ENCODE measurements around the gene HBS1L.

The HBS1L gene

DNA sequence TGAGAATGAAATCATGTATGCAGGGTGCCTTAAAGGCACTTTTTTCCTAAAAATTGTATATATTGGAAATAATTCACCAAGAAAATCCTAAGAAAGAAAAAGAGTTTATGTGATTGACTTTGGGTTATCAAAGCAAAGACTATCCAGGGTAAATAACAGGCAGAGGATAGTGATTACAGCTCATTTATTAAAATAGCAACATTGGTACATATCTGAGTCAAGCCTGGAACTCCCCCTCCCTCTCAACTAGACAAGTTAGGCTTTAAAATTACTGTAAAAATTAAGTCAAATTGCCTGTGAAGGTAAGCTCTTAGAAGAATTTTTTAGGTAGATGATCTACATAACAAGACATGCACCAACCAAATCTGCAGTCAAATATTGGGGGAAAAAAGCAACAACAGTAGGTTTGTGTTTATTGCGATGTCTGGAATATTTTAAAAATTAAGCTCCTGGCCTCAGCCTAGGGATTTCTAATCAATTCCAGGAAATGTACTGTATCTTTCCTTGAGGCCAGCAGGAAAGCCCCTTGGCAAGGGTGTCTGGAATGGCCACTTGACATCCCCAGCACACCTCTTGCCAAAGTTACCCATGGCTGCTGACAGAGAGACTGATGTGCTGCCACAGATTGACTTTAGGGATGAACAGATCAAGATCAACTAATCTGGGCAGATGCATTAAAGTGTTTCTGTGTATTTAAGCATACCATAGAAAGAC lies 31.2 kb upstream of the HBS1L start:
- no peak overlapping the region for H2BK15ac ChIP-seq (replicated peaks; ENCODE audit: low read depth)
- H4K5ac ChIP-seq (ENCODE audit: low read length), result no peak overlapping the region
- H3K36me3 ChIP-seq (ENCODE audit: control insufficient read depth, insufficient read depth, low read length), result no peaks in the 10 kb centered on the region
- DNase-seq, result no peak
- no peak overlapping the region for H2BK120ac ChIP-seq (ENCODE audit: low read depth, low read length)
- H3K27ac ChIP-seq (ENCODE audit: low read depth, low read length), result no peak overlapping the region
- no peak overlapping the region for H3K4me3 ChIP-seq (ENCODE audit: low read length)
- no peaks in the 10 kb centered on the region for H3K27me3 ChIP-seq (ENCODE audit: insufficient read depth, low read length, poor library complexity)
- no peak overlapping the region for H3K4me2 ChIP-seq (ENCODE audit: low read length)
- no peak overlapping the region for H3K4ac ChIP-seq (ENCODE audit: low read depth, low read length)
- no peak overlapping the region for H3K56ac ChIP-seq (ENCODE audit: low read length)
- no peak overlapping the region for H3K9ac ChIP-seq (ENCODE audit: low read length)
- H3K18ac ChIP-seq (ENCODE audit: low read length), result no peak overlapping the region
- no peak overlapping the region for H4K8ac ChIP-seq (ENCODE audit: low read depth, low read length)
- no peaks in the 10 kb centered on the region for H3K79me1 ChIP-seq (ENCODE audit: low read length)
- H3K4me1 ChIP-seq (ENCODE audit: control insufficient read depth, low read depth, low read length), result no peaks in the 10 kb centered on the region
- no CpG with 5 or more reads among the region's 1 CpG for WGBS (ENCODE audit: extremely low coverage, insufficient coverage, low lambda C conversion rate)
- no peak overlapping the region for H2AK5ac ChIP-seq (ENCODE audit: low read length)
- H2BK5ac ChIP-seq (ENCODE audit: low read length), result no peak overlapping the region
- no peak overlapping the region for H3K23ac ChIP-seq (ENCODE audit: low read length)
- H3K79me2 ChIP-seq (ENCODE audit: control insufficient read depth, insufficient read depth, low read length), result no peaks in the 10 kb centered on the region

DNA sequence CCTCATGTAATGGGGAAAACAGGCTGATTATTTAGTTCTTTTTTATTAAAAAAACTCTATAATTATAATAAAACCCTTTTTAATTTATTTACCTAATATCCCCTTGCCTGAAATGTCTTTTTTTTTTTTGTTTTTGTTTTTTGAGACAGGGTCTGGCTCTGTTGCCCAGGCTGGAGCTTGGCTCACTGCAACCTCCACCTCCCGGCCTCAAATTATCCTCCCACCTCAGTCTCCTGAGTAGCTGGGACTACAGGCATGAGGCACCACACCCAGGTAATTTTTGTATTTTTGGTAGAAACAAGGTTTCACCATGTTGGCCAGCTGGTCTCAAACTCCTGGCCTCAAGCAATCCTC lies 30.3 kb upstream of the HBS1L start:
- Histone ChIP-seq H3K56ac (ENCODE audit: low read length) (no peak overlapping the region), H4K8ac (ENCODE audit: low read depth, low read length) (no peak overlapping the region), H3K4me1 (ENCODE audit: control insufficient read depth, low read depth, low read length) (no peaks in the 10 kb centered on the region), H3K9ac (ENCODE audit: low read length) (no peak overlapping the region), H3K23ac (ENCODE audit: low read length) (no peak overlapping the region), H2AK5ac (ENCODE audit: low read length) (no peak overlapping the region), H3K27ac (ENCODE audit: low read depth, low read length) (no peak overlapping the region), H3K4ac (ENCODE audit: low read depth, low read length) (no peak overlapping the region), H3K27me3 (ENCODE audit: insufficient read depth, low read length, poor library complexity) (no peaks in the 10 kb centered on the region), H2BK5ac (ENCODE audit: low read length) (no peak overlapping the region), H3K79me1 (ENCODE audit: low read length) (no peaks in the 10 kb centered on the region), H4K5ac (ENCODE audit: low read length) (no peak overlapping the region), H3K4me3 (ENCODE audit: low read length) (no peak overlapping the region), H3K4me2 (ENCODE audit: low read length) (no peak overlapping the region), H2BK120ac (ENCODE audit: low read depth, low read length) (no peak overlapping the region), H3K36me3 (ENCODE audit: control insufficient read depth, insufficient read depth, low read length) (no peaks in the 10 kb centered on the region), H3K18ac (ENCODE audit: low read length) (no peak overlapping the region), H2BK15ac (replicated peaks; ENCODE audit: low read depth) (no peak overlapping the region), H3K79me2 (ENCODE audit: control insufficient read depth, insufficient read depth, low read length) (no peaks in the 10 kb centered on the region)
- WGBS (ENCODE audit: extremely low coverage, insufficient coverage, low lambda C conversion rate), result no CpG with 5 or more reads among the region's 1 CpG
- no peak for DNase-seq

DNA sequence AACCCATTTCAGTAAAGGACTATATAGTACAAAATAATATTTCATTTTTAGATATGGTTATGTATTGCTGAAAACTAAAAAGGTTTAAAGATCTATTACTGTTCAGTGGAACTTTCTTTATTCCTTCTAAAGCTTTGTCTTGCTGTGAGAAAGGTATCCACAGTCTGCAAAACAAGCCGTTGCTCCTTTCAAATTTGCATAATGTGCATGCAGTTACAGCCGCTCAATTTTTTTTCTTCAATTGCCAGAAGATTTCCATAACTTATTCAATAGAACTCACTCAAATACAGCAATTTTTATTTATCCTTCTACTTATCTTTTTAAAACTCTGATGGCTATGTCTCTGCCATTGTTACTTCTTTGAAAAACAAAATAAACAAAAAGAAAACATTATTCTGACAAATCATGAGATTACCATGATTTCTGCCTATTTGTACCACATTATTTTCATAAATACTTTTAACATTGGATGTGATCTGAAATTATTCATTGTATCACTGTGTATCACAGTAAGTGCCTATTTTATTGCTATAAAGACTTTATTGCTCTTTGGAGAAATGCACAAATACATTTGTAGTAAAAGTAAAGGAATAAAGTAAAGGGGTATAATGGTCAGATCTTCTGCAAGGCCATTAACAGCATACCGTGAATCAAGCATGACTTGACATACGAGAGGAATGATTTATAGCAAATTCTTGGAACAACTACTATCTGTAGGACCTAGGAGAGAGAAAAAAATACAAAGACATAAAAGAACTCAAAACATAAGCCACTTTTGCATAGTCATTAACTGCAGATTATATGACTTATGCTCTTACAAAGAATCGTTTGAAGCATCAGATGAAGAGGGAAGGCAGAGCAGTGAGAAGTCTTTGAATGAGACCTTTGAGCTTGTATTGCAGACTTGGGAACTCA lies 29.6 kb upstream of the HBS1L start:
- whole genome bisulfite sequencing (ENCODE audit: extremely low coverage, insufficient coverage, low lambda C conversion rate), result no CpG with 5 or more reads among the region's 5 CpGs

DNA sequence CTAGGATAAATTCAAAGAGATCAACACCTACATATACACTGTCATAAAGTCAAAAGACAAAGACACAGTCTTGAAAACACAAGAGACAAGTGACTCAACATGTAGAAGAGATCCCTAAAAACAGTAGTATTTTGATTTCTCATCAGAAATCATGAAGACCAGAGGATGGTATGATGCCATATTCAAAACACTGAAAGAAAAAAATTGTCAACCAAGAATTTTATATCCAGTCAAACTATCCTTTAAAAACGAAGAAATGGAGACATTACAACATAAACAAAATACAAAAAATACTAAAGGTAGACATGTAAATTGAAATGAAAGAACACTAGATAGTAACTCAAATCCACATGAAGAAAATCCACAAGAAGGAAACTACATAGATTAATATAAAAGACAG lies 27.3 kb upstream of the HBS1L start:
- no peaks in the 10 kb centered on the region for H3K79me2 ChIP-seq (ENCODE audit: control insufficient read depth, insufficient read depth, low read length)
- DNase-seq, result no peak
- no peaks in the 10 kb centered on the region for H3K27me3 ChIP-seq (ENCODE audit: insufficient read depth, low read length, poor library complexity)
- no peak overlapping the region for H2BK5ac ChIP-seq (ENCODE audit: low read length)
- no peaks in the 10 kb centered on the region for H3K36me3 ChIP-seq (ENCODE audit: control insufficient read depth, insufficient read depth, low read length)
- no peak overlapping the region for H3K4me2 ChIP-seq (ENCODE audit: low read length)
- no peak overlapping the region for H3K4ac ChIP-seq (ENCODE audit: low read depth, low read length)
- no peak overlapping the region for H3K18ac ChIP-seq (ENCODE audit: low read length)
- WGBS (ENCODE audit: extremely low coverage, insufficient coverage, low lambda C conversion rate), result no CpG with 5 or more reads among the region's 1 CpG
- no peak overlapping the region for H3K23ac ChIP-seq (ENCODE audit: low read length)
- H3K4me3 ChIP-seq (ENCODE audit: low read length), result no peak overlapping the region
- H2BK15ac ChIP-seq (replicated peaks; ENCODE audit: low read depth), result no peak overlapping the region
- H3K79me1 ChIP-seq (ENCODE audit: low read length), result no peaks in the 10 kb centered on the region
- no peak overlapping the region for H2BK120ac ChIP-seq (ENCODE audit: low read depth, low read length)
- H3K56ac ChIP-seq (ENCODE audit: low read length), result no peak overlapping the region
- no peak overlapping the region for H3K27ac ChIP-seq (ENCODE audit: low read depth, low read length)
- no peak overlapping the region for H4K8ac ChIP-seq (ENCODE audit: low read depth, low read length)
- no peak overlapping the region for H4K5ac ChIP-seq (ENCODE audit: low read length)
- H2AK5ac ChIP-seq (ENCODE audit: low read length), result no peak overlapping the region
- H3K9ac ChIP-seq (ENCODE audit: low read length), result no peak overlapping the region
- H3K4me1 ChIP-seq (ENCODE audit: control insufficient read depth, low read depth, low read length), result no peaks in the 10 kb centered on the region

More for the DNA sequence above, 29.6 kb upstream of the HBS1L start:
- Histone ChIP-seq H3K4me3 (ENCODE audit: low read length) (no peak overlapping the region), H3K4me2 (ENCODE audit: low read length) (no peak overlapping the region), H4K8ac (ENCODE audit: low read depth, low read length) (no peak overlapping the region), H3K27me3 (ENCODE audit: insufficient read depth, low read length, poor library complexity) (no peaks in the 10 kb centered on the region), H3K4ac (ENCODE audit: low read depth, low read length) (no peak overlapping the region), H3K18ac (ENCODE audit: low read length) (no peak overlapping the region), H2AK5ac (ENCODE audit: low read length) (no peak overlapping the region), H2BK5ac (ENCODE audit: low read length) (no peak overlapping the region), H3K56ac (ENCODE audit: low read length) (no peak overlapping the region), H4K5ac (ENCODE audit: low read length) (no peak overlapping the region), H3K36me3 (ENCODE audit: control insufficient read depth, insufficient read depth, low read length) (no peaks in the 10 kb centered on the region), H3K23ac (ENCODE audit: low read length) (no peak overlapping the region), H3K9ac (ENCODE audit: low read length) (no peak overlapping the region), H3K4me1 (ENCODE audit: control insufficient read depth, low read depth, low read length) (no peaks in the 10 kb centered on the region), H3K79me2 (ENCODE audit: control insufficient read depth, insufficient read depth, low read length) (no peaks in the 10 kb centered on the region), H2BK120ac (ENCODE audit: low read depth, low read length) (no peak overlapping the region), H3K79me1 (ENCODE audit: low read length) (no peaks in the 10 kb centered on the region), H2BK15ac (replicated peaks; ENCODE audit: low read depth) (no peak overlapping the region), H3K27ac (ENCODE audit: low read depth, low read length) (no peak overlapping the region)
- DNase-seq, result no peak

DNA sequence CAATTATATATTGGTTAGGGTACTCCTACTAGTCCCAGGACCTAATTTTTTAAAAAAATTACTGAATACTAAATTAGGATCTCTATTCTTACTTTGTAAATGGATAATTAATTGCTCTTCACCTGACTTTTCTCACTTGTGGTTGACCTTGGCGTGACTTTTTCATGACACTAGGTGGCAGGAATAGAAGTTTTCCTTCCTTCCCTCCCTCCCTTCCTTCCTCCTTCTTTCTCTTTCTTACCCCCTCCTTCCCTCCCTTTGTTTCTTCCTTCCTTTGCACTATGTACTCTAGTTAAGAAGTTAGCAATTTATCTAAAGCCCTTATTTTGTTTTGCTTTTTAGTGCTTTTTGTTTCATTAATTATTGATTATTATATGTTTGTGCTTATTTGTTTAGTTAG lies 20.4 kb upstream of the HBS1L start:
- DNase-seq, result no peak
- no CpG with 5 or more reads among the region's 1 CpG for WGBS (ENCODE audit: extremely low coverage, insufficient coverage, low lambda C conversion rate)

More for the DNA sequence above, 20.4 kb upstream of the HBS1L start:
- no peak overlapping the region for H3K4ac ChIP-seq (ENCODE audit: low read depth, low read length)
- no peak overlapping the region for H3K4me2 ChIP-seq (ENCODE audit: low read length)
- no peak overlapping the region for H3K18ac ChIP-seq (ENCODE audit: low read length)
- no peaks in the 10 kb centered on the region for H3K4me1 ChIP-seq (ENCODE audit: control insufficient read depth, low read depth, low read length)
- no peak overlapping the region for H4K5ac ChIP-seq (ENCODE audit: low read length)
- no peak overlapping the region for H2AK5ac ChIP-seq (ENCODE audit: low read length)
- H3K79me1 ChIP-seq (ENCODE audit: low read length), result no peaks in the 10 kb centered on the region
- H2BK120ac ChIP-seq (ENCODE audit: low read depth, low read length), result no peak overlapping the region
- H3K56ac ChIP-seq (ENCODE audit: low read length), result no peak overlapping the region
- no peak overlapping the region for H3K27ac ChIP-seq (ENCODE audit: low read depth, low read length)
- H3K27me3 ChIP-seq (ENCODE audit: insufficient read depth, low read length, poor library complexity), result no peaks in the 10 kb centered on the region
- no peaks in the 10 kb centered on the region for H3K36me3 ChIP-seq (ENCODE audit: control insufficient read depth, insufficient read depth, low read length)
- no peak overlapping the region for H2BK15ac ChIP-seq (replicated peaks; ENCODE audit: low read depth)
- H3K79me2 ChIP-seq (ENCODE audit: control insufficient read depth, insufficient read depth, low read length), result no peaks in the 10 kb centered on the region
- no peak overlapping the region for H3K9ac ChIP-seq (ENCODE audit: low read length)
- no peak overlapping the region for H2BK5ac ChIP-seq (ENCODE audit: low read length)
- no peak overlapping the region for H3K4me3 ChIP-seq (ENCODE audit: low read length)
- H3K23ac ChIP-seq (ENCODE audit: low read length), result no peak overlapping the region
- no peak overlapping the region for H4K8ac ChIP-seq (ENCODE audit: low read depth, low read length)

Data from mesendoderm (in vitro differentiated cells).